Activated naive CD4-positive, alpha-beta T cell treated with Interleukin-2 at 50 U/mL for 16 hours (primary cell): Measurements from ENCODE around the gene ZNF827.

Experiments
- DNase-seq: peaks from one replicate; pipeline ENCODE4 v3.0.0-alpha.2; 2020

ZNF827 gene

GRCh38 chr4:145786830-145787229, 151.8 kb downstream of the ZNF827 start:
- no peak for DNase-seq

- DNase-seq: no peak
Observed at GRCh38 chr4:145786261-145786660, 152.4 kb downstream of the ZNF827 start.

GRCh38 chr4:145785391-145786008, 153.1 kb downstream of the ZNF827 start:
- DNase-seq: no peak

GRCh38 chr4:145784036-145784435, 154.6 kb downstream of the ZNF827 start:
- DNase-seq: peak; percentile 21

- no peak for DNase-seq
Observed at GRCh38 chr4:145782756-145783155, 155.9 kb downstream of the ZNF827 start.

- no peak for DNase-seq
Observed at GRCh38 chr4:145781351-145781750, 157.3 kb downstream of the ZNF827 start.

- no peak for DNase-seq
Observed at GRCh38 chr4:145779319-145779801, 159.3 kb downstream of the ZNF827 start.

GRCh38 chr4:145776208-145776607, 162.4 kb downstream of the ZNF827 start:
- DNase-seq: no peak

GRCh38 chr4:145775406-145775805, 163.2 kb downstream of the ZNF827 start:
- no peak for DNase-seq

- no peak for DNase-seq
Observed at GRCh38 chr4:145774473-145774872, 164.2 kb downstream of the ZNF827 start.

GRCh38 chr4:145773581-145774234, 164.9 kb downstream of the ZNF827 start:
- DNase-seq: no peak

- DNase-seq: no peak
Observed at GRCh38 chr4:145772347-145772746, 166.3 kb downstream of the ZNF827 start.

- DNase-seq: no peak
Observed at GRCh38 chr4:145770124-145770523, 168.5 kb downstream of the ZNF827 start.

GRCh38 chr4:145769450-145770037, 169.1 kb downstream of the ZNF827 start:
- DNase-seq: no peak

- no peak for DNase-seq
Observed at GRCh38 chr4:145766273-145766672, 172.3 kb downstream of the ZNF827 start.

GRCh38 chr4:145763399-145763798, 175.2 kb downstream of the ZNF827 start:
- DNase-seq: no peak

GRCh38 chr4:145762719-145763118, 175.9 kb downstream of the ZNF827 start:
- DNase-seq: no peak

GRCh38 chr4:145760961-145761929, 177.4 kb downstream of the ZNF827 start:
- no peak for DNase-seq

- no peak for DNase-seq
Observed at GRCh38 chr4:145760176-145760575, 178.4 kb downstream of the ZNF827 start.

GRCh38 chr4:145757188-145757587, 181.4 kb downstream of the ZNF827 start:
- no peak for DNase-seq

- DNase-seq: no peak
Observed at GRCh38 chr4:145756244-145756643, 182.4 kb downstream of the ZNF827 start.

GRCh38 chr4:145755802-145756201, 182.8 kb downstream of the ZNF827 start:
- no peak for DNase-seq

GRCh38 chr4:145743641-145744040, 195.0 kb downstream of the ZNF827 start:
- no peak for DNase-seq
